Astrocyte (in vitro differentiated cells and primary cell): ENCODE results near the gene ZNF444.

Source experiments
- EZH2 ChIP-seq: IDR thresholded peaks from 2 replicates; pipeline ENCODE4 v1.6.1; 2012; ENCODE audit warnings: mild to moderate bottlenecking, low read length, inconsistent platforms; ENCODE audit not compliant: insufficient read depth
- TF ChIP-seq, protein P1 (sequence below): IDR thresholded peaks from 2 replicates; pipeline ENCODE4 v1.5.1; 2011; ENCODE audit warnings: low read depth, mild to moderate bottlenecking, inconsistent platforms, low read length, moderate library complexity; ENCODE audit not compliant: insufficient read depth

- TF ChIP-seq, protein P1, sequence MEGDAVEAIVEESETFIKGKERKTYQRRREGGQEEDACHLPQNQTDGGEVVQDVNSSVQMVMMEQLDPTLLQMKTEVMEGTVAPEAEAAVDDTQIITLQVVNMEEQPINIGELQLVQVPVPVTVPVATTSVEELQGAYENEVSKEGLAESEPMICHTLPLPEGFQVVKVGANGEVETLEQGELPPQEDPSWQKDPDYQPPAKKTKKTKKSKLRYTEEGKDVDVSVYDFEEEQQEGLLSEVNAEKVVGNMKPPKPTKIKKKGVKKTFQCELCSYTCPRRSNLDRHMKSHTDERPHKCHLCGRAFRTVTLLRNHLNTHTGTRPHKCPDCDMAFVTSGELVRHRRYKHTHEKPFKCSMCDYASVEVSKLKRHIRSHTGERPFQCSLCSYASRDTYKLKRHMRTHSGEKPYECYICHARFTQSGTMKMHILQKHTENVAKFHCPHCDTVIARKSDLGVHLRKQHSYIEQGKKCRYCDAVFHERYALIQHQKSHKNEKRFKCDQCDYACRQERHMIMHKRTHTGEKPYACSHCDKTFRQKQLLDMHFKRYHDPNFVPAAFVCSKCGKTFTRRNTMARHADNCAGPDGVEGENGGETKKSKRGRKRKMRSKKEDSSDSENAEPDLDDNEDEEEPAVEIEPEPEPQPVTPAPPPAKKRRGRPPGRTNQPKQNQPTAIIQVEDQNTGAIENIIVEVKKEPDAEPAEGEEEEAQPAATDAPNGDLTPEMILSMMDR: no peak
- TF ChIP-seq EZH2: no peak
Measured at GRCh38 chr19:56120371-56121179, 20.5 kb upstream of the ZNF444 start.
